ENCODE data around the gene KL.

DNA sequence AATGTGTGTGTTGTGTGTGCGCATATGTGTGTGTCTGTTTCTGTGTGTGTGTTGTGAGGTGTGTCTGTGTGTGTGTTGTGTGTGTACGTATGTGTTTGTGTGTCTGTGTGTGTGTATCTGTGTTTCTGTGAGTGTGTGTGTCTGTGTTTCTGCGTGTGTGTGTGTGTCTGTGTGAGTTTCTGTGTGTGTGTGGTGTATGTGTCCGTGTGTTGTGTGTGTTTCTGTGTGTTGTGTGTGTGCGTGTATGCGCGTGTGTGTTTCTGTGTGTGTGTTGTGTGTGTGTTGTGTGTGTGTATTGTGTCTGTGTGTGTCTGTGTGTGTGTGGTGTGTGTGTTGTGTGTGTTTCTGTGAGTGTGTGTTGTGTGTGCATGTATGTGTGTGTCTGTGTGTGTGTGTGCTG lies 38.9 kb upstream of the KL start:
- TF ChIP-seq, protein P1, sequence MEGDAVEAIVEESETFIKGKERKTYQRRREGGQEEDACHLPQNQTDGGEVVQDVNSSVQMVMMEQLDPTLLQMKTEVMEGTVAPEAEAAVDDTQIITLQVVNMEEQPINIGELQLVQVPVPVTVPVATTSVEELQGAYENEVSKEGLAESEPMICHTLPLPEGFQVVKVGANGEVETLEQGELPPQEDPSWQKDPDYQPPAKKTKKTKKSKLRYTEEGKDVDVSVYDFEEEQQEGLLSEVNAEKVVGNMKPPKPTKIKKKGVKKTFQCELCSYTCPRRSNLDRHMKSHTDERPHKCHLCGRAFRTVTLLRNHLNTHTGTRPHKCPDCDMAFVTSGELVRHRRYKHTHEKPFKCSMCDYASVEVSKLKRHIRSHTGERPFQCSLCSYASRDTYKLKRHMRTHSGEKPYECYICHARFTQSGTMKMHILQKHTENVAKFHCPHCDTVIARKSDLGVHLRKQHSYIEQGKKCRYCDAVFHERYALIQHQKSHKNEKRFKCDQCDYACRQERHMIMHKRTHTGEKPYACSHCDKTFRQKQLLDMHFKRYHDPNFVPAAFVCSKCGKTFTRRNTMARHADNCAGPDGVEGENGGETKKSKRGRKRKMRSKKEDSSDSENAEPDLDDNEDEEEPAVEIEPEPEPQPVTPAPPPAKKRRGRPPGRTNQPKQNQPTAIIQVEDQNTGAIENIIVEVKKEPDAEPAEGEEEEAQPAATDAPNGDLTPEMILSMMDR (IDR thresholded peaks at IDR 0.05) = no peak
- TF ChIP-seq POLR2A (IDR thresholded peaks at IDR 0.05) = no peak
